Measurements from ENCODE around the gene SNTG2.
"Not testable (repeated sequence)": the region's sequence is repeated elsewhere in the genome, so short reads cannot be mapped to it uniquely, and the experiment has no call there.

Gene SNTG2

GRCh38 chr2:1209761-1210160 lies 259.1 kb downstream of the SNTG2 start:
- no peak for DNase-seq

DNA sequence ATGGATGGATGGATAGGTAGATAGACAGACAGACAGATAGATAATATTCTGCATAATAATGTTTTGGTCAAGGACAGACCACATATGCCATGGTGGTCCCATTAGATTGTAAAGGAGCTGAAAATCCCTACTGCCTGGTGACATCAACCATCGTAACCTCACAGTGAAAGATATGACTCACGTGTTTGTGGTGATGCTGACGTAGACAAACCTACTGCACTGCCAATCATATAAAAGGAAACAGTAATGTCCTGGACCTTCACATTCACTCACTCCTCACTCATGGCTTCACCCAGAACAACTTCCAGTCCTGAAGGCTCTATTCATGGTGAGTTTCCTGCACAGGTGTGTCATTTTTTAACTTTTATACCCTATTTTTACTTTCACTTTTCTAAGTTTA lies 259.7 kb downstream of the SNTG2 start:
- DNase-seq, result no peak

DNA sequence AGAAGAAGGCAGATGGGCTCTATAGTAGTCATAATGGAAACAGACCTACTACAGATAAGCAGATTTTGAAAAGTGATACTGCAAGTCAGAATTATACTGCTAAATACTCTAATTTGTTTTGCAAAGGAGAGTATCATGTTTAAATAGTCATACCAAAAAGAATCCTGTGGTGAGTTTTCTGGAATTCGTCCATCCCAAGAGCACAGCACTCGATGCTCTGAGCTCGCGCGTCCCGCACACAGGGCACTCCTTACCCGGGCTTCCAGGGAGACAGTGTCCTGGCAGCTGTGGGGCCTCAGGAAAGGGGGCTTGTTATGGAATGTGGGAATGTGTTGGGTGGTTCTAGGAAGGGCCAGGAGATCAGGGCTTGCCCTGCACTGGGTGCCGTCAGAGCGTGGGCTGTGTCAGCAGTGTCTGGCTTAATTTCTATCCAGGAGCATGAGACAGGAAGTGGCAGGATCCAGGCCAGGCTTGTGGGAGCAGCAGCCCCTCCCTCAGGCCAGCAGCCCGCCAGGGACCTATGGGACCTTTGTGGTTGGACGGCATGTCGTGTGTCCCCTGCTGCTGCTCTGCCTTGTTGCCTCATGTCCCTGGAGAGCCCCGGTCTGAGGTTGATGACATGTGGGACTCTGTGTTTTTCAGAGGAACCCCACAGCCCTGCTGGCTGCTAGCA lies 269.4 kb downstream of the SNTG2 start:
- no peak for DNase-seq

DNA sequence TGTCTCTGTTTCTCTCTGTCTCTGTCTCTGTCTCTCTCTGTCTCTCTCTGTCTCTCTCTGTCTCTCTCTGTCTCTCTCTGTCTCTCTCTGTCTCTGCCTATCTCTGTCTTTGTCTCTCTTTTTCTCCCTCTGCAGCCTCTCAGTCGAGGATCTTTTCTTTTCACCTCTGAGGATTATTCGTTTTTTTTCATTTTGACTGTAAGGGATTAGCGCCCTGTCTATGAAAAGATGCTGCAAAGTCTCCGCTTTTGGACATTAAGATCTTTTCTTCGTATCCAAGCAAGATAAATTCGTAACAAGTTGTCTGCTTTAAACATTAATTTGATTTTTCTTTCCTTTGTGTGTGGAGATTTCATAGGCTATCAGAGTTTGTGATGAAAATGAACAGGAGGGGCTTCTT lies 271.4 kb downstream of the SNTG2 start:
- DNase-seq, result no peak

DNA sequence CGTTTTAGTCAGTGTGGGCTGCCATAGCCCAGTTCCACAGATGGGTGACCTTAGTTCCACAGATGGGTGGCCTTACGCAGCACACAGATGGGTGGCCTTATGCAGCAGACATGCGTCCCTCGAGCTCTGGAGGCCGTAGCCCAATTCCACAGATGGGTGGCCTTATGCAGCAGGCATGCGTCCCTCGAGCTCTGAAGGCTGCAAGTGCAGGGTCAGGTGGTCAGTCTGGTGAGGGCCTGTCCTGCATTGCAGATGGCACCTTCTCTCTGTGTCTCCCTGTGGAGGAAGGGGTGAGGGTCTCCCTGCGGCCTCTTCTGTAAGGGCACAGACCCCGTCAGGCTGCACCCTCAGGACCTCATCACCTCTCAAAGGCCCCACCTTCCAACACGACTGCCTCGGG lies 273.1 kb downstream of the SNTG2 start:
- no peak for DNase-seq

DNA sequence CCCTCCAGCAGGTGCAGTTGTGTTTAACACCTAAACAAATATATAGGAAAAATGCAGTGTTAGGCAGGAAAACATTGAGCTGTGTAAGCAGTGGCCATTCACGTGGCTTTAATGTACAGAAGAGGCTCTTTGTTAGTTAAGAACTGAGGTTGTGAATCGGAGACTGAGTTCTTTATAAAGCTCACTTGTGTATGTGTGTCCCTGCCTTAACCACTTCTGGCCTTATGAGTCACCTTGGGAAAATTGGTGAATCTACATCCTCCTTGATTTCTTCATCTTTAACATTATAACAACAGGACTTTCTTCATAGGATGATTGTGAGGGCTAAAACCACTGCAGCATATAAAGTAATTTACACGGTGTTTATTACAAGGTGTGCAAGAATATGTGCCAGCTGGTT lies 274.3 kb downstream of the SNTG2 start:
- no peak for DNase-seq

DNA sequence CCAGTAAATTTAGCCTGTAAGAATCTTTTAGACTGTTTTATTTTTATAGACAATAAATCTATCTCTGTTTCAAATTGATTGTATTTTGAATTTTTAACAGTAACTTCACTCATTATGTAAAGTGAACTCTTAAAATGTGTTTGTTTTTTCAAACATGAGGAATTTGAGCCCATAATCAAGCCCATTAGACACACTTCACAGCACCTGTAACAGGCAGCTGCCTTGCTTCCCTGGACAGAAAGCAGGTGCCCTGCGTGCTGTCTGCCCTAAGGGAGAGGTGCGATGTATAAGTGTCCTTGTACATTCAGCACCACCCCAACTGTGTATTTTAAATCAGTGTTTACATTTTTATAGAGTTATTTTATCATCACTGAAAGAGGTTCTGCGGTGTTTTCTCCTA lies 276.1 kb downstream of the SNTG2 start:
- no peak for DNase-seq

- no peak for DNase-seq
These were observed 276.7 kb downstream of the SNTG2 start for GRCh38 chr2:1227274-1227900.

DNA sequence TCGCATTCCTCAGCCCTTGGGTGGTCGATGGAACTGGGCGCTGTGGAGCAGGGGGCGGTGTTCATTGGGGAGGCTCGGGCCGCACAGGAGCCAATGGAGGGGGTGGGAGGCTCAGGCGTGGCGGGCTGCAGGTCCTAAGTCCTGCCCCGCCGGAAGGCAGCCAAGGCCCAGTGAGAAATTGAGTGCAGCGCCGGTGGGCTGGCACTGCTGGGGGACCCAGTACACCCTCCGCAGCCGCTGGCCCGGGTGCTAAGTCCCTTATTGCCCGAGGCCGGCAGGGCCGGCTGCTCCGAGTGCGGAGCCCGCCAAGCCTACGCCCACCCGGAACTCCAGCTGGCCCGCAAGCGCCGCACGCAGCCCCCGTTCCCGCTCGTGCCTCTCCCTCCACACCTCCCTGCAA lies 278.9 kb downstream of the SNTG2 start:
- not testable (repeated sequence) for DNase-seq

DNA sequence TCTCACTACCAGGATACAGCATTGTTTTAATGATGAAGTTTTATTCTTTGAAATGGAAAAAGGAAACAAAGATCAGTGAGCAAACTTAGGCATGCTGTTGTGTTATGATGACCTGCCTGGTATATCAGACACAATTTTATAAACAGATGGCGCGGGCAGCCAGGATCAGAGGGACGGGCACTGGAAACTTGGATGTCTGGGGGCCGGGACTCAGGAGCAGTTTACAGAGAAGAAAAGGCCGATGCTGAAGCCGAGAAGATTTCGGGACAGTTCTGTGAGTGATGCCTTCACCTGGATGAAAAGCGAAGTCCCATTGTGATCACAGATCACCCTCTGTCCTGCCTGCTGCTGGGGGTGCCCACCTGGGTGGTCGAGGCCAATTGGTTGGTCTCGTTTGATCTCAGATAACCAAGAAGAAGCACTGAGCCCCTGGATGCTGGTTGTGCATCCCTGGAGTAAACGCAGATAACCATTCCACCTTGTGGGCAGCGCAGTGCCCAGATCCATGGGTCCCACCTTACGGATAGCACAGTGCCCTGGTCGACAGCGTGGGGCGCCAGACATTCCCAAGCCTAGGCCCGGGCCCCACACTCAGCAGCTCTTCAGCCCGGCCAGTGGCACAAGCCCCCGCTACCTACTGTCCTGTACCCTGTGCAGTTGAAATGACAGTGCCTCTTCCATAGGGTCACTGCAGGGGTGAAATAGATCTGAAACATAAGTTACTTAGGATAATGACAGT lies 279.7 kb downstream of the SNTG2 start:
- no peak for DNase-seq

GRCh38 chr2:1231466-1232063 lies 280.9 kb downstream of the SNTG2 start:
- DNase-seq, result no peak

- DNase-seq, result no peak
These were observed 282.6 kb downstream of the SNTG2 start for GRCh38 chr2:1233281-1233680.

DNA sequence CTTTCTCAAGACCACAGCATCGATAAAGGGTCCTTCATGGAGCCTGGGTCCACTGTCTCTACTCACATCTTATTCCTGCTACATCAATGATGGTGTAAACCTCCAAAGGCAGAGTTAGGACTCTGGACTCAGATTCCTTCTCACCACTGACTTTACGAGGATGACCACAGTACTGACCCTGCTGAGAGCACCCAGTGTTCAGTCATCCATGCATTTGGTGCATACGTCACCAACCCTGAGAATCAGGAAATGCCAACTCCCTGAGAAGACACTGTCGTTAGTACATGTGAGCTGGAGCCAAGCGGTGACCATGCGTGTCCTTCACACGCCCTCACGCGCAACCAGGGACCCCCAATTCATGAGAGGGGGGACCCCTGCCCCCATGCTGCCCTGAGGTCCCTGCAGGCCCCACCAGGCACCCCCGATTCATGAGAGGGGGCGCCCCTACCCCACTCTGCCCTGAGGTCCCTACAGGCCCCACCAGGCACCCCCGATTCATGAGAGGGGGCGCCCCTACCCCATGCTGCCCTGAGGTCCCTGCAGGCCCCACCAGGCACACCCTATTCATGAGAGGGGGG lies 284.2 kb downstream of the SNTG2 start:
- DNase-seq, result no peak

DNA sequence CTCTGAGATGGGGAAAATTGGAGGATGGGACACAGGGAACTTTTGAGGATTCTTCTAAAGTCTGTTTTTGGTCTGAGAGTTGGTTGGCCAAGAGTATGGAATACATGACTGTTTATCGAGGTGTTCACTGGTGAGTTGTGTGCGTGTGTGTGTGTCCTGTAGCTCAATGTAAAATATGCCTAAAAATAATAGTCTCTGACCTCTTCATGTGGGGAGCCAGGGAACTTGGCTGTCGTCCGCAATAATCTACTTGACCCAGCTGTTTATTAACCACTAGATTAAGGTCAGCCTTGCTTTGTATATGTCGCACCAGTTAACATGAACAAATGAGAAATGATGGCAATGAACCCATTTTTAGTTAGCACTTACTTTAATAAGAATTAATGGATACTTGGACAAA lies 285.2 kb downstream of the SNTG2 start:
- no peak for DNase-seq

DNA sequence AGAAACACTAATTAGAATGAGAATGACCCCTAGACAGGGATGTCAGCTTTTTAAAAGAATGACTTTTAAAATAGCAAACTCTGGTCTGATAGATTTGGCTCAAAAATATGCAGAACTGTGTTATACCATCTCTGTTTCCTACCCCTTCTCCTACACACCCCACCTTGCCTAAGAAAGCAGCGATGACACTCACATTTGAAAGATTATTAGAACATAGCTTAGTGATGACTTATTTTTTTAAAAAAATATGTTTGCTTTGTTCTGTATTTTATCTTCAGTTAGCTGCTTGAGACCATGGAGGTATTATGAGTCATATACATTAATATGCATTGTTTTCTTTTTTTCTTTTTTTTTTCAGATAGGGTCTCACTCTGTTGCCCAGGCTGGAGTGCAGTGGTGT lies 286.0 kb downstream of the SNTG2 start:
- DNase-seq, result no peak

DNA sequence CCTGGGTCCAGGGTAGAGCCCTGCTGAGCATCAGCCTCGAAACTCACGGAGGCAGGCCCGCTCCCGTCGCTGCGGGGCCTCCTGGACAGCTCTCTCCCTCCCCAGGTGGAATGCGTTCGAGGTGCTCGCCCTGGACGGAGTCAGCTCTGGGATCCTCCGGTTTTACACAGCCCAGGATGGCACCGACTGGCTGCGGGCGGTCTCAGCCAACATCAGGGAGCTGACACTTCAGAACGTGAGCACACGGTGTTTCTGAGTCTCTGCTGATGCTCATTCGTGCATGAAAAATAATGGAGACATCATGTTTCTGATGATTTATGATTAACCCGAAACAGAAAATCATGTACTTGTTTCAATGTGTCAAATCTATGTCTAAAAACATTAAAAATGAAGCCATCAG lies 287.1 kb downstream of the SNTG2 start:
- DNase-seq, result no peak

DNA sequence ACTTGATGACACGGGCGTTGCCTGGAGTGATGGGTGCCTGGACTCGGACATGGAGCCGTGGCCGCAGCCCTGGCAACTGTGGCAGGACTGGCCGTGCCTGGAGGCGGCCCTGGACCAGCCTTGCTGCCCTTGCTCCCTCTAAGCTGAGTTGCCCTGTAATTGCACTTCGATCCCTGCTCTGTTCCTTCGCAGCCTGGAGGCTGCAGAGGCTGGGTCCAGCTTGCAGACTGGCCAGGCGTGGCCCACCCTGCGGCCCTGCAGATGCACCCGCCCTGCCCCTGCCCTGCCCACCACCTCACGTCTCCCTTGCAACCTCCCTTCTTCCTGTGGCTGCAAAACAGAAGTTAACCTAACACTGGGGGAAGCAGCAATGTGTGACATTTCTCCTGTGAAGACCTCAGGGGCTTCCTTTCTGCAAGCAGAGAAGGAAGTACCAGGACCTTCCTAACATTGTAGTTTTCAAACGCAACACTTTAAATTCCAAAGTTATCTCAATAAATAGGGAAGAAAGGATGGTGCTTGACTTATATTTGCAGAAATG lies 288.0 kb downstream of the SNTG2 start:
- DNase-seq, result no peak

- DNase-seq, result no peak
These were observed 294.5 kb downstream of the SNTG2 start for GRCh38 chr2:1245193-1245592.

DNA sequence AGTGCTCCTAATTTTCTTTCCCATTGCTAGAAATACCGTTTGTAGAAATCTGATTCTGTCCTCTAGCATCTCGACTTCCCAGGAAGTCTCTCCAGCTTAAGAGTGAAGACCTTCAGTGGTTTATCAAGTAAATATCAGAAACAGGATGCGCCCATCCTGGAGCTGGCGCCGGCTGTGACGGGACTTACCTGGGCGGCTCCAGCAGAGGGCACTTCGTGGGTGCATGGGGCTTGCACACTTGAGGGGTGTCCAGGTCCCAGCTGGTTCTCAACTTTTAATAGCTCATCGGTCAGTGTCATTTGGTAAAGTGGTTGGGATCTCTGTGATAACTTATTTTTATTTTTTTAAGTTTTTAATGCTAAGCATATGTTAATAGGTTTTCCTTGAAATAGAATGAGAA lies 295.6 kb downstream of the SNTG2 start:
- peak; percentile 1 for DNase-seq

GRCh38 chr2:1246991-1247390 lies 296.3 kb downstream of the SNTG2 start:
- DNase-seq, result no peak

GRCh38 chr2:1248187-1248586 lies 297.5 kb downstream of the SNTG2 start:
- no peak for DNase-seq

GRCh38 chr2:1249897-1250687 lies 299.4 kb downstream of the SNTG2 start:
- DNase-seq, result no peak

Data from hematopoietic multipotent progenitor cell treated with erythropoietin and hydrocortisone succinate and interleukin-3 and kit ligand, for 8 days (in vitro differentiated cells).